Measurements from ENCODE around the gene SQOR. TPM values are rescaled to one million over a fixed set of nuclear protein-coding genes. Genes with fewer than 3 reads are reported as not detected.

The SQOR gene
- total and polyA plus RNA-seq, 2 of the 4 experiments (the other 2 are of a cell fraction), result 22.1 to 40.3 TPM

GRCh38 chr15:45604326-45604725, 30.5 kb upstream of the SQOR start:
- Histone ChIP-seq H3K79me1 (ENCODE audit: low read depth in 1 of 2, low read length in 2 of 2) (peaks cover 7 to 23% of the 10 kb centered on the region in 2 experiments), H3K4me1 (ENCODE audit: control insufficient read depth, insufficient read depth, low read length) (no peaks in the 10 kb centered on the region), H3K18ac (ENCODE audit: low read depth, low read length) (no peak overlapping the region), H4K8ac (ENCODE audit: low read depth in 2 of 2, low read length in 2 of 2) (no peak overlapping the region), H2AFZ (replicated peaks; ENCODE audit: low read length, poor library complexity) (no peak overlapping the region), H3K14ac (replicated peaks; ENCODE audit: low read depth, low read length) (no peak overlapping the region), H2BK20ac (ENCODE audit: low read depth, low read length) (no peak overlapping the region), H3K9me1 (ENCODE audit: insufficient read depth, low read length) (no peaks in the 10 kb centered on the region), H3K27ac (ENCODE audit: insufficient read depth, low read length) (no peak overlapping the region), H3K27me3 (ENCODE audit: control insufficient read depth, insufficient read depth, low read length) (no peaks in the 10 kb centered on the region), H2AK5ac (ENCODE audit: low read depth, low read length) (no peak overlapping the region), H3K4ac (ENCODE audit: low read depth, low read length) (no peak overlapping the region), H2BK15ac (ENCODE audit: low read depth, low read length) (no peak overlapping the region), H3K4me3 (ENCODE audit: insufficient read depth, low read depth, low read length) (no peak overlapping the region), H3K4me2 (ENCODE audit: low read depth, low read length) (no peak overlapping the region), H3K56ac (ENCODE audit: extremely low read depth, insufficient read depth, low read length) (no peak overlapping the region), H2AK9ac (replicated peaks; ENCODE audit: low read depth, low read length, poor library complexity) (no peak overlapping the region), H3K9me3 (ENCODE audit: control insufficient read depth, insufficient read depth, low read length) (no peaks in the 10 kb centered on the region), H3K36me3 (ENCODE audit: control insufficient read depth, insufficient read depth, low read length) (peaks cover 5% of the 10 kb centered on the region; the same call in 1 of the 2 replicates), H4K91ac (ENCODE audit: insufficient read depth, low read depth, low read length) (no peak overlapping the region), H3K23ac (ENCODE audit: low read depth, low read length) (peak overlapping the region; percentile 17; the same call in 1 of the 2 replicates), H2BK5ac (ENCODE audit: low read depth, low read length, poor library complexity, severe bottlenecking) (no peak overlapping the region), H3K9ac (ENCODE audit: low read depth, low read length) (no peak overlapping the region), H2BK120ac (ENCODE audit: low read depth, low read length) (no peak overlapping the region), H4K5ac (ENCODE audit: low read depth, low read length) (no peak overlapping the region), H4K20me1 (ENCODE audit: insufficient read depth, low read length) (peaks cover 4% of the 10 kb centered on the region; the same call in 1 of the 2 replicates)
- ATAC-seq (ENCODE audit: low read depth) (no peak), DNase-seq (no peak)
- in situ Hi-C loops (cut with MboI; ENCODE audit: low sequenced_read_pairs) (loop anchor here (25.0 kb wide), 1 partner anchor 417 kb away; the partner anchor contains the start of gene SHF), intact Hi-C loops (cut with micrococcal nuclease) (no loop called here), dilution Hi-C loops (cut with HindIII; ENCODE audit: low sequenced_read_pairs, unreplicated experiment) (no loop called here)
- BruUV-seq (replicated peaks), result no TSS peak
- 100% methylated on average over 1 of the region's 1 CpG; no CpG with 5 or more reads in 1 of the 2 experiments for WGBS, 2 experiments (ENCODE audit: extremely low coverage in 2 of 2, insufficient read length in 1 of 2)
- ChIA-PET CTCF (no interaction called here), POLR2A (ENCODE audit: unreplicated experiment) (no interaction called here)
- TF ChIP-seq NFE2L2 (IDR thresholded peaks at IDR 0.05; ENCODE audit: low read depth, low read length) (no peak), MAFK (IDR thresholded peaks at IDR 0.05; ENCODE audit: low read depth, low read length) (no peak), CTCF (conservative IDR thresholded peaks at IDR 0.05; ENCODE audit: low read depth, low read length) (no peak), CHD1 (IDR thresholded peaks at IDR 0.05; ENCODE audit: low read depth, low read length) (no peak), RCOR1 (IDR thresholded peaks at IDR 0.05; ENCODE audit: insufficient replicate concordance, low read length) (no peak), BHLHE40 (IDR thresholded peaks at IDR 0.05; ENCODE audit: low read depth, low read length) (no peak), POLR2A (IDR thresholded peaks at IDR 0.05; ENCODE audit: low read depth, low read length) (no peak), CEBPB (IDR thresholded peaks at IDR 0.05; ENCODE audit: low read depth, low read length) (no peak)

Data from IMR-90 (cell line).